ENCODE measurements around the gene HHIP. TPM values are rescaled to one million over a fixed set of nuclear protein-coding genes. Genes with fewer than 3 reads are reported as not detected.

HHIP gene
- total and polyA plus RNA-seq, 9 donors = 0.43 to 4.2 (median 1.1) TPM

- H3K4me1 ChIP-seq (ENCODE audit: insufficient read depth) = no peaks in the 10 kb centered on the region
- no peak for DNase-seq
- no peaks in the 10 kb centered on the region for H3K9me3 ChIP-seq
- intact Hi-C loops (cut with DNase I) = no loop called here
- WGBS, 3 donors = 70 to 83% (median 82%) methylated on average over 4 of the region's 4 CpGs
- no peaks in the 10 kb centered on the region for H3K27me3 ChIP-seq
- H3K4me3 ChIP-seq = no peak overlapping the region
- TF ChIP-seq POLR2A (IDR thresholded peaks at IDR 0.05) = no peak
- no peak for TF ChIP-seq CTCF (IDR thresholded peaks at IDR 0.05)
- no peak for TF ChIP-seq EP300 (IDR thresholded peaks at IDR 0.05)
- H3K36me3 ChIP-seq = no peaks in the 10 kb centered on the region
- no peak overlapping the region for H3K27ac ChIP-seq
Measured at GRCh38 chr4:144732584-144733428, 86.8 kb downstream of the HHIP start.

DNA sequence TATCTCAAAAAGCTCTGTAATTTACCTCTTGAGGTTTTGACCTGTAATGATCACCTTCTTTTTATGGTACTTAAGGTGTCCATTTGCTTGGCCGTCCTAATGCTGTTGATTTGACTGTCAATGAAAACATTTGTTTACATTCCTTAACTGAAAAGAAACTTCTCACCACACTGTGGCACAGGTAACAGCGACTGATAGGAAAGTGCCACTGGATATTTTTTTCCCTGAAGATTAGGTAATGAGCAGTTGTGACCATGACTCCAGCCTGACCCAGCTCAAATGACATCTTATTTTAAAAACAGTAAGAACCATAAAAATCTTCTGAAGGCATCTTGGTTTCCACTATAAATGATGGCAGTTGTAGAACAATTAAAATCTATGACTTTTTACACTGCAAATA lies 87.6 kb downstream of the HHIP start:
- no peaks in the 10 kb centered on the region for H3K27me3 ChIP-seq
- no peak for TF ChIP-seq EP300 (IDR thresholded peaks at IDR 0.05)
- TF ChIP-seq CTCF (IDR thresholded peaks at IDR 0.05) = no peak
- TF ChIP-seq POLR2A (IDR thresholded peaks at IDR 0.05) = no peak
- no peak overlapping the region for H3K27ac ChIP-seq
- DNase-seq = no peak
- H3K36me3 ChIP-seq = no peaks in the 10 kb centered on the region
- intact Hi-C loops (cut with DNase I) = no loop called here
- no peak overlapping the region for H3K4me3 ChIP-seq
- no peaks in the 10 kb centered on the region for H3K4me1 ChIP-seq (ENCODE audit: insufficient read depth)
- no peaks in the 10 kb centered on the region for H3K9me3 ChIP-seq
- WGBS, 3 donors = 88 to 94% (median 89%) methylated on average over 2 of the region's 2 CpGs

- DNase-seq = no peak
- intact Hi-C loops (cut with DNase I) = no loop called here
- H3K36me3 ChIP-seq = no peaks in the 10 kb centered on the region
- no peaks in the 10 kb centered on the region for H3K9me3 ChIP-seq
- TF ChIP-seq CTCF (IDR thresholded peaks at IDR 0.05) = no peak
- no peak overlapping the region for H3K4me3 ChIP-seq
- no peaks in the 10 kb centered on the region for H3K4me1 ChIP-seq (ENCODE audit: insufficient read depth)
- H3K27me3 ChIP-seq = no peaks in the 10 kb centered on the region
- WGBS, 3 donors = 40 to 50% (median 42%) methylated on average over 4 of the region's 4 CpGs
- H3K27ac ChIP-seq = no peak overlapping the region
Measured at GRCh38 chr4:144734522-144734921, 88.6 kb downstream of the HHIP start.

GRCh38 chr4:144738649-144739048 lies 92.7 kb downstream of the HHIP start:
- Histone ChIP-seq H3K27ac (no peak overlapping the region), H3K9me3 (no peaks in the 10 kb centered on the region), H3K36me3 (no peaks in the 10 kb centered on the region), H3K4me3 (no peak overlapping the region), H3K4me1 (ENCODE audit: insufficient read depth) (no peaks in the 10 kb centered on the region), H3K27me3 (no peaks in the 10 kb centered on the region)
- intact Hi-C loops (cut with DNase I) = no loop called here
- no peak for DNase-seq
- TF ChIP-seq EP300 (IDR thresholded peaks at IDR 0.05) (no peak), CTCF (IDR thresholded peaks at IDR 0.05) (no peak), POLR2A (IDR thresholded peaks at IDR 0.05) (no peak)
- WGBS, 3 donors = 69 to 74% (median 72%) methylated on average over 3 of the region's 3 CpGs
